ENCODE data around the gene GALNT7. TPM values are rescaled to one million over a fixed set of nuclear protein-coding genes. Genes with fewer than 3 reads are reported as not detected.

GALNT7 gene
- total RNA-seq, 2 donors from 2014 or later: 83.5 to 138 TPM

DNA sequence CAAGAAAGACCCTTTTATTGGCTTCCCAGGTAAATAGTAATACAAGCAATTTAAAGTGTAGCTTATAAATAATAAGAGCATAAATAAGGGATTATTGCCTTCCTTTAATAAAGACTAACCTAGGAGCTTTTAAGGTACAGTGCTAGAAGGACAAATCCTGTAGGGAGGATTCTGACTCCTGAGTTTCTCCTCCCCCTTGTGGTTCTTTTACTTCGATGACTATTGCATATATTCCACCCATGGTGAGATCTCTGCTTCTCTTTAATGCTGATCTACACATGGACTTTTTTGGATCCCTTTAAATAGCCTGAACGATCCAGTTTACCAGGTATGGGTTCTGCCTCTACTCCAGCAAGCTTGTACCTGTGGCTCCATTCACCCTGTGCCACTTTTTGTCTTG lies 2.5 kb downstream of the GALNT7 start:
- no peak for DNase-seq
- Histone ChIP-seq H3K4me3 (no peak overlapping the region), H3K27me3 (no peaks in the 10 kb centered on the region), H3K4me1 (peaks cover 10% of the 10 kb centered on the region), H3K9ac (ENCODE audit: low read depth in 2 of 2, low read length in 2 of 2) (no peak overlapping the region), H3K9me3 (no peaks in the 10 kb centered on the region), H3K27ac (no peak overlapping the region), H3K36me3 (no peaks in the 10 kb centered on the region)
- TF ChIP-seq, protein P1, sequence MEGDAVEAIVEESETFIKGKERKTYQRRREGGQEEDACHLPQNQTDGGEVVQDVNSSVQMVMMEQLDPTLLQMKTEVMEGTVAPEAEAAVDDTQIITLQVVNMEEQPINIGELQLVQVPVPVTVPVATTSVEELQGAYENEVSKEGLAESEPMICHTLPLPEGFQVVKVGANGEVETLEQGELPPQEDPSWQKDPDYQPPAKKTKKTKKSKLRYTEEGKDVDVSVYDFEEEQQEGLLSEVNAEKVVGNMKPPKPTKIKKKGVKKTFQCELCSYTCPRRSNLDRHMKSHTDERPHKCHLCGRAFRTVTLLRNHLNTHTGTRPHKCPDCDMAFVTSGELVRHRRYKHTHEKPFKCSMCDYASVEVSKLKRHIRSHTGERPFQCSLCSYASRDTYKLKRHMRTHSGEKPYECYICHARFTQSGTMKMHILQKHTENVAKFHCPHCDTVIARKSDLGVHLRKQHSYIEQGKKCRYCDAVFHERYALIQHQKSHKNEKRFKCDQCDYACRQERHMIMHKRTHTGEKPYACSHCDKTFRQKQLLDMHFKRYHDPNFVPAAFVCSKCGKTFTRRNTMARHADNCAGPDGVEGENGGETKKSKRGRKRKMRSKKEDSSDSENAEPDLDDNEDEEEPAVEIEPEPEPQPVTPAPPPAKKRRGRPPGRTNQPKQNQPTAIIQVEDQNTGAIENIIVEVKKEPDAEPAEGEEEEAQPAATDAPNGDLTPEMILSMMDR (IDR thresholded peaks at IDR 0.05): no peak
- intact Hi-C loops (cut with DNase I): loop anchor here (10.0 kb wide), 1 partner anchor 64 kb away; no protein-coding TSS in a partner anchor

DNA sequence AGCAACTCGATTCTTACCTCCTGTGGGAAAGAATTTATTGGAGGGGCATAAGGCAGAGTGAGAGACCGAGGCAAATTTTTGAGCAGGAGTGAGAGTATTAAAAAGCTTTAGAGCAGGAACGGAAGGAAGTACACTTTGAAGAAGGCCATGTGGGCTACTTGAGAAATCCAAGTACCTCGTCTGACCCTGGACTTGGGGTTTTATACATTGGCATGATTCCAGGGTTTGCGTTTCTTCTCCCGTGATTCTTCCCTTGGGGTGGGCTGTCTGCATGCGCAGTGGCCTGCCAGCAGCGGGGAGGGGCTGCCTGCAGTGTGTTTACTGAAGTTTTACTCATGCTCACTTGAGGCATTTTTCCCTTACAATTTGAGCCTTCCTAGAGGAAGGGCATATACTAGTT lies 3.4 kb downstream of the GALNT7 start:
- H3K4me3 ChIP-seq: no peak overlapping the region
- H3K27me3 ChIP-seq: no peaks in the 10 kb centered on the region
- intact Hi-C loops (cut with DNase I): loop anchor here (10.0 kb wide), 1 partner anchor 63 kb away; no protein-coding TSS in a partner anchor
- H3K36me3 ChIP-seq: no peaks in the 10 kb centered on the region
- TF ChIP-seq, protein P1 (IDR thresholded peaks at IDR 0.05): no peak
- no peak overlapping the region for H3K9ac ChIP-seq (ENCODE audit: low read depth in 2 of 2, low read length in 2 of 2)
- DNase-seq: no peak
- H3K4me1 ChIP-seq: peaks cover 10% of the 10 kb centered on the region
- no peaks in the 10 kb centered on the region for H3K9me3 ChIP-seq
- no peak overlapping the region for H3K27ac ChIP-seq

DNA sequence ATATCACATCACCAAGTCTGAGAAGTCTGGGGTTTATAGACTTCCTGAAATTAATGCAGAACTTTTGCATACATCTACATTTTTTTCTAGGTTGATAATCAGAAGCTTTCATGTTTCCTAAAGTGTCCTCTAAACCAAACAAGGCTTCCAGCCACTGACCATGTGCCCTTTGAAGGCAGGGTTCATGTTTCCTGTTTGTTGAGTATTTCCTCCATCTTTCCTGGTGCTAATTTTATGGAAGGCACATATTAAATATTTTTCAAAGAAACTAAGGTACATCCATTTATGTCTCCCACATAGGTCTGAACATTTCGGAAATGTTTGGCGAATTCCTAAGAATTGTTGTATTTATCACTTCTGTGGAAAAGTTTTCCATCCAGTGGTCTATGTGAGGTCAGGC lies 5.6 kb downstream of the GALNT7 start:
- no peak overlapping the region for H3K4me3 ChIP-seq
- no peaks in the 10 kb centered on the region for H3K36me3 ChIP-seq
- TF ChIP-seq, protein P1 (IDR thresholded peaks at IDR 0.05): no peak
- no peaks in the 10 kb centered on the region for H3K27me3 ChIP-seq
- no peak overlapping the region for H3K27ac ChIP-seq
- intact Hi-C loops (cut with DNase I): loop anchor here (10.0 kb wide), 1 partner anchor 61 kb away; no protein-coding TSS in a partner anchor
- no peaks in the 10 kb centered on the region for H3K9me3 ChIP-seq
- no peak for DNase-seq
- H3K4me1 ChIP-seq: peaks cover 10% of the 10 kb centered on the region
- no peak overlapping the region for H3K9ac ChIP-seq (ENCODE audit: low read depth in 2 of 2, low read length in 2 of 2)

DNA sequence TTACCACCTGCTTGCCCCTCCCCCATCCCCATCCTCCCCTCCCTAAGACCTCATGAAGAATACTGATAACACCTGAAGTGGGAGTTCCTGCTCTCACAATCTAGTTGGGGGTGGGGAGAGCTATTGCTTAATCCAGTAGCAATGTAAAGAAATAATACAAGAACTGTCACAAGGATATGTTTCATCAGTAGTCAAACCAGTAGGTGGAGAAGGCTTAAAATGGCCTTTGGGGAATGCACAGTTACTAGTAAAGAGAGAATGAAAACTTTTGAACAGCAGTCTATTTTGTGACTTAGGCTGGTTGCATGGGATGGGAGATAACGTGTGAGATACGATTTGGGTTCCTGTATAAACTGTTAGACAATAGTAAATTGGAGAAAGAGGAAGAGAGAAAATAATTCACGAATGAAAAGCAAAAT lies 6.0 kb downstream of the GALNT7 start:
- H3K9ac ChIP-seq (ENCODE audit: low read depth in 2 of 2, low read length in 2 of 2): no peak overlapping the region
- H3K4me3 ChIP-seq: no peak overlapping the region
- no peaks in the 10 kb centered on the region for H3K27me3 ChIP-seq
- H3K27ac ChIP-seq: no peak overlapping the region
- TF ChIP-seq, protein P1 (IDR thresholded peaks at IDR 0.05): no peak
- peaks cover 10% of the 10 kb centered on the region for H3K4me1 ChIP-seq
- intact Hi-C loops (cut with DNase I): loop anchor here (10.0 kb wide), 1 partner anchor 60 kb away; no protein-coding TSS in a partner anchor
- DNase-seq: no peak
- no peaks in the 10 kb centered on the region for H3K36me3 ChIP-seq
- no peaks in the 10 kb centered on the region for H3K9me3 ChIP-seq

DNA sequence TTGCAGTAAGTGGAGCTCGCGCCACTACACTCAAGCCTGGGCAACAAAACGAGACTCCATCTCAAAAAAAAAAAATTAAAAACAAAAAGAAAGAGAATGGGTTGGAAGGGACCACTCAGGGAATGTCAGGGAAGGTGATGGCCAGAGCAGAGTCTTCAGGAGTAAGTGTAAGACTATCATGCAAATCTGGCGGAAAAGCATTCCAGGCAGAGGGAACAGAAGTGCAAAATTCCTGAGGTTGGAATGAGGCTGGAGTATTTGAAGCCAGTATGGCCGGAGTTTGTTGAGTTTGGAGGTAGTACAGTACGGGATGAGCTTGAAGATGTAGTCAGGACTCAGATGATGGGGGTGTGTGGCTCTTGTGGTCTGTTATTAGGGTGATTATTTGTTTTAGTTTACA lies 7.4 kb downstream of the GALNT7 start:
- no peak for DNase-seq
- H3K9me3 ChIP-seq: no peaks in the 10 kb centered on the region
- no peak overlapping the region for H3K4me3 ChIP-seq
- H3K27me3 ChIP-seq: no peaks in the 10 kb centered on the region
- TF ChIP-seq, protein P1 (IDR thresholded peaks at IDR 0.05): no peak
- intact Hi-C loops (cut with DNase I): loop anchor here (10.0 kb wide), 1 partner anchor 59 kb away; no protein-coding TSS in a partner anchor
- H3K4me1 ChIP-seq: peaks cover 8% of the 10 kb centered on the region
- H3K9ac ChIP-seq (ENCODE audit: low read depth in 2 of 2, low read length in 2 of 2): no peak overlapping the region
- no peak overlapping the region for H3K27ac ChIP-seq
- no peaks in the 10 kb centered on the region for H3K36me3 ChIP-seq

Measured in colonic mucosa (tissue), 4 donors.